ENCODE data around the gene XK.
"Not testable (repeated sequence)": the region's sequence is repeated elsewhere in the genome, so short reads cannot be mapped to it uniquely, and the experiment has no call there.

XK gene, protein sequence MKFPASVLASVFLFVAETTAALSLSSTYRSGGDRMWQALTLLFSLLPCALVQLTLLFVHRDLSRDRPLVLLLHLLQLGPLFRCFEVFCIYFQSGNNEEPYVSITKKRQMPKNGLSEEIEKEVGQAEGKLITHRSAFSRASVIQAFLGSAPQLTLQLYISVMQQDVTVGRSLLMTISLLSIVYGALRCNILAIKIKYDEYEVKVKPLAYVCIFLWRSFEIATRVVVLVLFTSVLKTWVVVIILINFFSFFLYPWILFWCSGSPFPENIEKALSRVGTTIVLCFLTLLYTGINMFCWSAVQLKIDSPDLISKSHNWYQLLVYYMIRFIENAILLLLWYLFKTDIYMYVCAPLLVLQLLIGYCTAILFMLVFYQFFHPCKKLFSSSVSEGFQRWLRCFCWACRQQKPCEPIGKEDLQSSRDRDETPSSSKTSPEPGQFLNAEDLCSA

DNA sequence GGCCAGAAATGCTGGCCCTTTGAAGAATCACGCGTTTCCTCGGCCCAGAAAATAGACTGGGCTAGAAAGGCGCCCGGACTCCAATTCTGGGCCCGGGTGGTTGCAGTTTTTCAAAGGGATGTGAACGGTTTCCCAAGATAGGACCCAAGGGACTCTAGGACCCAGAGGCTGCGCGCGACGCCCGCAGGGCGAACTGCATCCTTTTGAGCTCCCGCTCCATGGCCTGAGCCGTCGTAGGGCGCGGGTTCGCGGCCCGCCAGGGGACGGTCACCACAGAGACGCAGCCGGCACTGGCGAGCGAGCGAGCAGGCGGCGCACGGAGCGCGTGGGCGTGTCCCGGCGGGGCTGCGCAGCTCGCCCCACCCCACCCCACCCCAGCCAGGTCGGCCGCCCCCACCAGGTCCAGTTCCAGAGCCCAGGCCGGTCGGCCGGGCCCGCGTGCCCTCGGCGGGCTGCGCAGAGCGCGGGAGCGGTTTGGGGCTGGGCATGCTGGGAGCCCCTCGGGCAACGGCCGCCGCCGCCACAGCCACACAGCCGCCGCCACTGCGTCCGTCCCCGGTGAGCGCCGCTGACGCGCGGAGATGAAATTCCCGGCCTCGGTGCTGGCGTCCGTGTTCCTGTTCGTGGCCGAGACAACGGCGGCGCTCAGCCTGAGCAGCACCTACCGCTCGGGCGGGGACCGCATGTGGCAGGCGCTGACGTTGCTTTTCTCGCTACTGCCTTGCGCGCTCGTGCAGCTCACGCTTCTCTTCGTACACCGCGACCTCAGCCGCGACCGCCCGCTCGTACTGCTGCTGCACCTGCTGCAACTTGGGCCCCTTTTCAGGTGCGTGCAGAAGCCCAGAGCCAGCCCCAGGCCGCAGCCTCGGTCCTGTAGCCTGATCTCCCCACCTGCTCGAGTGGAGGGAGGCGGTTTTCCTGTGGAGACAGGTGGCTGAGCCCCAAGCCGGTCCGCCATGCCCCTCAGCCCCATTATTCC lies at the start of gene XK:
XK (plus strand) TSS at position 411 of the 979 bp plus-strand sequence; CDS start at position 582, 171 bp downstream.
- DNase-seq (ENCODE audit: low read depth) = no peak
- H3K4me3 ChIP-seq (ENCODE audit: low read depth, low read length) = peak within 1 kb of the TSS; percentile 44

DNA sequence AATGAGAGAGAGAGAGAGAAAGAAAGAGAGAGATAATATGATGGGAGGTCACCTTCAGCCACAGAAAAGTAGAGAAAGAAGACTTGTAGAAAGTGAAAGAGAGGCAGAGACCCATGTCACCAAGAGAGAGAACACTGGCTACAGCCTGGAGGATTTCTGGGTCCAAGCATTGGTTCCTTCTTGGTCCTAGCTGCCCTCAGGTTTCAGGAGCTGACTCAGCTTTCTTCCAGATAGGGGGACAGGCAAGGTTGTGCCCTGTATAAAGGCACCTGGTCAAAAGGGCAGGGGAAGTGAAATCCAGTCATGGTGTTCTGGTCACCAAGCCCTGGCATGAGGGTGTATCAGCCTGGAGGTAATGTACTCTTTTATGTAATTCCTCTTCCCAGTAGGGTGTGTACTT lies 47.5 kb upstream of the XK start:
- no peak overlapping the region for H3K4me3 ChIP-seq (ENCODE audit: low read depth, low read length)
- DNase-seq (ENCODE audit: low read depth) = no peak

DNA sequence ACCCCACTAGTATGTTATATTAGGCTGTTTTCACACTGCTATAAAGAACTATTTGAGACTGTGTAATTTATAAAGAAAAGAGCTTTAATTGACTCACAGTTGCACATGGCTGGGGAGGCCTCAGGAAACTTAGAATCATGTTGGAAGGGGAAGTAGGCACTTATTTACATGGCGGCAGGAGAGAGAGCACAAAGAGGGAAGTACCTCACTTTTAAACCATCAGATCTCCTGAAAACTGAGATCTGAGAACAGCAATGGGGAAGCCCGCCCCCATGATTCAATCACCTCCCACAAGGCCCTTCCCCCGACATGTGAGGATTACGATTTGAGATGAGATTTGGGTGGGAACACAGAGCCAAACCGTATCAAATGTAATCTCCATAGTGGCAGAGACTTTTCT lies 45.4 kb upstream of the XK start:
- no peak for DNase-seq (ENCODE audit: low read depth)
- no peak overlapping the region for H3K4me3 ChIP-seq (ENCODE audit: low read depth, low read length)

DNA sequence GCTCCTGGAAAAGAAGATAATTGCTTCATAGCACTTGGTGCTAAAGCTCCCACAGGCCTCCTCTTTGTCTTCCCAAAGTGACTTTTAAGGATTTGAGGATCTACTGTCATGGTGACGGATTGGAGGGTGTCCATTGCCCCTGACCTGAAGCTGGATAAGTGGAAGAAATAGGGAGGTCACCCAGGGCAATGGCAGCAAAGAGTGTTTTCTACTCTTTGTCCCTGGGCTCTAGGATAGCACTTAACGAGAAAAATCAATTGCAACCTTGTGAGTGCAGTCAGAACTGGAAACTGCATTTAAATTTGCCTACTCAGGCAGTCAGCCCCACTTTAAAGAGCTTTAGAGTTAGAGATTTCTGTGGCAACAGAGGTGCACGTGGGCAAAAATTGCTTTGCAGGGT lies 43.7 kb upstream of the XK start:
- no peak overlapping the region for H3K4me3 ChIP-seq (ENCODE audit: low read depth, low read length)
- DNase-seq (ENCODE audit: low read depth) = no peak

DNA sequence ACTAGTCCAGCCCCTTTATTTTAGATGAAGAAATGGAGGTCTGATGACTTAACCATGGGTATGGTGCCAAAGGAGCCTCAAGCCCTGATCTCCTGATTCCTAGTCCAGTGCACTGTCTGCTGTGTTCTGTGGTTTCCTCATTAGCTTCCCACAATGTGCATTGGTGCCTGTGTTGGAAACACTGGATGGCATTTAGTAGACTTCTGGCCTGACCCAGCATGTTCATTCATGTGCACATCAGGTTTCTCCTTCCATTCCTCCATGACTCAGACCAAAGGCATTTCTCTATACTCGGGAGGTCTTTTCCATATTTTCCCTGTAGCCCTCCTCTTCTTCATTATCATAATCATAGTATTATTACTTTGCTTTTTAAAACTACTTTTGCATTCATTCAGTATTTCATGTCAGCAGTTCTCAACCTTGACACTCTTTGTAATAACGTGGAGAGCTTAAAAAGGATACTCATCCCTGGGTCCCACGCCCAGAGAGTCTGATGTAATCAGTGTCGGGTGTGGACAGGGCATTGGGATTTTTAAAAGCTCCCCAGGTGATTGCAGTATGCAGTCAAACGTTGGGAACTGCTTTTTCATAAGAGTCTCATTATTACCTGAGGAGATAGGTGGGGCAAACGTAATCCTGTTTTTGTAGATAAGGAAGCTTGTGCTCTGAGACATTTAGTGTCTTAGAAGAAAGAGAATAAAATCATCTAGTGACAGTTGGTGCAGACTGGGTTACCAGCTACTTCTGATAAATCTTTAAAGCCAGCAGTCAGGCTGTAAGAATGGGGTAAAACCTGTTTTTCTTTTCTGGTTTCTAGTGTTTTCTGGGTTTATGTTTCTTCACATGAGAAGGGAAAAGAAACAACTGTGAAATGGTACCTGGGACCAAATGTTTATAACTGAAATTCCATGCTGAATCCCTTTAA lies 40.9 kb upstream of the XK start:
- no peak overlapping the region for H3K4me3 ChIP-seq (ENCODE audit: low read depth, low read length)
- DNase-seq (ENCODE audit: low read depth) = no peak

DNA sequence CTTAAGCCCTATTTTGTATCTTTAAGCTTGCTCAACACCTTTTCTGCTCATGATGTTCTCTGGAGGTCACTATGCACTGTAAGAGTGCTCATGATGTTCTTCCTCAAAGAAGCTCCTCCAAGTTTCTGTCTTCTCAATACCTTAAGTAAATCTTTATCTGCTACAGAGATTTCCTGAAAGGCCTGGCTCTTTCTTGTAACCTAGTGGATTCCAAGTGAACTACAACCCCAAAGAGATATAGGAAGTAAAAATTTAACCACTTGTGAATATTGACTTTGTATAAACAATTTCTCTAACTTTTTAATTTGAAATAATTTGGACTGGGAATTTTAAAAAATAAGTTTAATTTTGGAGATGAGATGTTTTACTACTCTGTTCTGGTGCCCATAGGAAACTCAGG lies 39.3 kb upstream of the XK start:
- DNase-seq (ENCODE audit: low read depth) = no peak
- H3K4me3 ChIP-seq (ENCODE audit: low read depth, low read length) = no peak overlapping the region

DNA sequence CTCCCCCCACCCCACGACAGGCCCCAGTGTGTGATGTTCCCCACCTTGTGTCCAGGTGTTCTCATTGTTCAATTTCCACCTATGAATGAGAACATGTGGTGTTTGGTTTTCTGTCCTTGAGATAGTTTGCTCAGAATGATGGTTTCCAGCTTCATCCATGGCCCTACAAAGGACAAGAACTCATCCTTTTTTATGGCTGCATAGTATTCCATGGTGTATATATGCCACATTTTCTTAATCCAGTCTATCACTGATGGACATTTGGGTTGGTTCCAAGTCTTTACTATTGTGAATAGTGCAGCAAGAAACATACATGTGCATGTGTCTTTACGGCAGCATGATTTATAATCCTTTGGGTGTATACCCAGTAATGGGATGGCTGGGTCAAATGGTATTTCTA lies 34.7 kb upstream of the XK start:
- DNase-seq (ENCODE audit: low read depth); H3K4me3 ChIP-seq (ENCODE audit: low read depth, low read length): not testable (repeated sequence)

DNA sequence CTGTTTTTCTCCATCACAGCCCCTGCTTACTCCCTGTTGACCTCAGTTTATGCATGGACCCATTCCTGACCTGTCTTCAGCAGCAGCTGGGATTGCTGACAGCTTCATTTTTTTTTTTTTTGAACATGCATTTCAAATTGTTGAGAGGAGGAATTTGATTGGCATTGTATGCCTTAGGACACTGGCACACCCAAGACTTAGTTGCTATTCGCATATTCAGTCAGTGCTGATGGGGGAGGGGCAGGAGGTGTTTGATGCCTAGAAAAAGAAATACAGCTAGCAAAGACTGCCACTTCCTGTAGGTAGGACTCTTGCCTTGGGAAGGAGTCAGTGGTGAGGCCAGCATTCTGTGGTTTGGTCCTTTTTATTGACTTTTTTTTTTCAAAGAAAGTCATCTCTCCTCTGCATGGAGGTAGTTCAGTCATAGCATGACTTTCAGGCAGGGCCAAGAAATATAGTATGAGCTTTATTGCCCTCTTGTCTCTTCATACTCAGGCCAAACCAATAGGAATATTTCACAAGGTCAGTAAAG lies 33.6 kb upstream of the XK start:
- DNase-seq (ENCODE audit: low read depth) = no peak
- no peak overlapping the region for H3K4me3 ChIP-seq (ENCODE audit: low read depth, low read length)

DNA sequence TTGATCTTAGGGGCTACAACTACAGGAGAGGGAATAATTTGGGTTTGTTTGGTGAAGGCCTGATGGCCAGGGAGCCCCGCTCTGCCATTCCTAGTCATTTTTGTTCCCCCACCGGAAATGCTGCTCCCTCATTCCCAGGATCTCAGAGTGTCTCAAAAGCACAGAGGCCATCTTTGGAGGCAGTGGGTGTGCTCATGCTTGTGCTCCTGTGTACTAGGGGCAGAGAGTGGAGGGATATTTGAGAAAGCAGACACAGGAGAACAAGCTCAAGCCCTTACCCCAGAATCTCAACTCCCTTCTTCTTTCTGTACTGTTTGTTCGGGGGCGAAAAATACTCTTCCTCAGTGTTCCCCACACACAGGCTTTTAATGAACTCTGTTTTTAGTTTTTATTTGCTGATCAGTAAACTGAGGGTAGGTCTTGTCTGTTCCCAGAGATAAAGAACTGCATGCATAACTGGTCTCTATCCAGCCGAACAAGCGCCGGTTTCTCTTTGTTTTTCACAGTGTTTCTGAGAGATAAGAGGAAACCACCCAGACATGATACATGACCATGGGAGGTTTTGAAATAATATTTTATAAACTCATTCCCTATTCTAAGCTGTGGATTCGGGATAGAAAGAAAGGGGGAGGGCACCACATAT lies 32.9 kb upstream of the XK start:
- no peak for DNase-seq (ENCODE audit: low read depth)
- no peak overlapping the region for H3K4me3 ChIP-seq (ENCODE audit: low read depth, low read length)

DNA sequence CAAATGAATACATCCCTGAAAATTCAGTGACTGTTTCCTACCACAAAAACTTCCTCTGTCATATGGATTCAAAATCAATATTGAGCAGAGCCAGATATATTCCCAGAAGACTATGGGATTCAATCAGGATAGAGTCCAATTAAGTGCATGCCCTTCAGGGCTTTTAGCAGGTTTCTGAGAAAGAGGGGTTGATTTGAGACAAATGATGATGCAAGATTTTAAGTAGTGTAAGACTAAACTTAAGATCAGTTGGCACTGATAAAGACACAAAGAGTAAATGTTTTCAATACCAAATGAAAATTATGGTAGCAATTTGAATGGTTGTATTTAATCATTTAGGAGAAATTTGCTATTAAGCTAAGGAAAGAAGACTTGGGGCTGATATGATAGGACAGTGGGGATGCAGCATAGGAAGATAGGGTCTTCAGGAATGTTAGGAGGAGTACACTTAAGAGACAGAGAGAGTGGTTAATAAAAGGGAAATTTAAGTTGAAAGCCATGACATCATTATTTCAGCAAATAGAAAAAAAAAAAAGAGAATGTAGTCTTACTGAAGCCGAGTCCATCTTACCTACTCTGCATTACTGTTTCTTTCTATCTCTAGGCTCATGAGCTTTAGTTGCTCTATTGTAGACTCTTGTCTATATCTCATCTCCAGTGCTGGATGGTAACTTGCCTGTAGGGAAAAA lies 32.0 kb upstream of the XK start:
- no peak for DNase-seq (ENCODE audit: low read depth)
- no peak overlapping the region for H3K4me3 ChIP-seq (ENCODE audit: low read depth, low read length)

DNA sequence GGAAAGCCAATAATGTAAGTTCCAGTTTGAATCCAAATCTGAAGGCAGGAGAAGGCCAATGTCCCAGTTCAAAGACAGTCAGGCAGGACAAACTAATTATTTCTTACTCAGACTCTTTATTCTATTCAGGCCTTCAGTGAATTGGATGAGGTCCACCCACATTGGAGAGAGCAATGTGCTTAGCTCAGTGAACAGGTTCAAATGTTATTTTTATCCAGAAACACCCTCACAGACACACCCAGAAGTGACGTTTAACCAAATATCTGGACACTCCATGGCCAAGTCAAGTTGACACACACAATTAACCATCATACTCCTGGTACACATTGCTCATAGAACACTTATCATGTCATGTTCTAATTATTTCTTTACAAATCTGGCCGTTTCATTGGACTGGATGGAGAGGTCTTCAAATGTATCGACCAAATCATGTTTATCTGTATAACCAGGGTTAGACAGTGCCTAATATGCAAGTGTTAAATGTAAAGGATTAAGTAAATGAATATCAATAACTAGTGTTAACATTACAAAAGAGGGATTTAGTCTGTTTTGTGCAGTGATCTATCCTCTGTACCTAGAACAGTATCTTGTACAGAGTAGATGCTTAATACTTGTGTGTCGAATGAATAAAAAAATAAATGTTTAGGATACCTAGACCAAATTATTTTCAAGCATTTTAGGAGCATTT lies 27.1 kb upstream of the XK start:
- no peak overlapping the region for H3K4me3 ChIP-seq (ENCODE audit: low read depth, low read length)
- DNase-seq (ENCODE audit: low read depth) = no peak

DNA sequence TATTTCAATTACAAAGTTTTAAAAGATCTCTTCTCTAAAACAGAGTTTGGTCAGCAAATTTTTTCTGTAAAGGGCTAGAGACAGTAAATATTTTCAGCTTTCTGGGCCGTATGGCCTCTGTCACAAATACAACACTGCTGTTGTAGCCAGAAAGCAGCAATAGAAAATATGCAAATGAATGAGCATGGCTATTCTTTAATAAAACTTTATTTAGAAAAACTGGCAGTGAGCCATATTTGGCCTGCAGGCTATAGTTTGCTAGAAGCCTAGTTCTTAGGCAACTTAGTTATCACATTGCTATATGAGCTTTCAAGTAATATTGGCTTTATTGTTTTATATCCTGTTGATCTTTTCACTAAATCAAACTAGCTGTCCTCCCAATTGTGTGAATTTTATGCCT lies 26.5 kb upstream of the XK start:
- H3K4me3 ChIP-seq (ENCODE audit: low read depth, low read length) = no peak overlapping the region
- DNase-seq (ENCODE audit: low read depth) = no peak

DNA sequence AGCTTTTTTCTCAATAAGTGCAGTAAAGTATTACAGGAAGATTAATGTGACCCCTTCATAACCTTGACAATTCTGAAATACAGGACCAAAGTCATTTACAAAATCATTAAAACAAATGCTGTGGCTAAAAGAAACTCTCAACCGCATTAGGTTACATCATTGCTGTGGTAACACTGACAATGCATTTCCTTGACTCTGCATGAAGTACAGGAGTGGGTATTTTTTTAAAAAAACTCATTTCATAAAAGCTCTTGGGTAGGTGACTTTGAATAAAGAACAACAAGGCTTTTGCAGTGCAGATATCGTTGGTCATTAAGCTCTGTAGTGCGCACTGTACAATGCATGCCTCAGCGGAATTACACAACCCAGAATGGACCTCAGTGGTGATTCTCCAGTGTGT lies 23.4 kb upstream of the XK start:
- no peak overlapping the region for H3K4me3 ChIP-seq (ENCODE audit: low read depth, low read length)
- no peak for DNase-seq (ENCODE audit: low read depth)

DNA sequence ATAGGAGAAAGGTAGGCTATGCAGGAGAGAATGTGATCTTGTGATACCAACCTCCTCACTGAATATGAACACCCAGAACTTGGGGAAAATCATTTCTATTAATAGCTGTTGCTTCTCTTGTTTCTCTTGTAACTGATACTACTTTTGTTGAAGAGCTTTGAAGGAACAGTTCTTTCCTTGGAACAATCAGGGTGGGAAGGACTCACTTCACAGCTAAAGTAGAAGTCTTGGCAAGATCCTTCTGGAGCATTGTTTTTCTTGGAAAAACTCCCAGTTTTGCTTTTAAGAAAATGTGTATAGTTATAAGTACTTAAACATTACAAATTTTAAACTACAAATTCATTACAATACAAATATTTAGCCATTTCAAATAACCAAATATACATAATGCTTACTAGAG lies 19.1 kb upstream of the XK start:
- no peak overlapping the region for H3K4me3 ChIP-seq (ENCODE audit: low read depth, low read length)
- DNase-seq (ENCODE audit: low read depth) = no peak

DNA sequence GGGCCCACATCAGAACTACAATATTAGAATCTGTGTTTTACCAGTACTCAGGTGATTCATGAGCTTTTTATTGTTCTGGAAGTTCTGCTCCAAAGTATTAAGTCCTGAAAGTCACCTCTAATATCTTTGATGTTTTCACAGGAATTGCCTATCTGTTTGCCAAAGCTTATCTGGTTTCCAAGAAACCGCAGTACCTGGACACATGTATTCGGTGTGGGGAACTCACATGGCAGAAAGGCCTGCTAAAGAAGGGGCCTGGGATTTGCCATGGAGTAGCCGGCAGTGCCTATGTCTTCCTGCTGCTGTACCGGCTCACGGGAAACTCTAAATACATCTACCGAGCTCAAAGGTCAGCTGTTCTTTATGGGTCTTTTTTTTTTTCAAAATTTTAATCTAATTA lies 18.4 kb upstream of the XK start:
- no peak overlapping the region for H3K4me3 ChIP-seq (ENCODE audit: low read depth, low read length)
- DNase-seq (ENCODE audit: low read depth) = no peak

DNA sequence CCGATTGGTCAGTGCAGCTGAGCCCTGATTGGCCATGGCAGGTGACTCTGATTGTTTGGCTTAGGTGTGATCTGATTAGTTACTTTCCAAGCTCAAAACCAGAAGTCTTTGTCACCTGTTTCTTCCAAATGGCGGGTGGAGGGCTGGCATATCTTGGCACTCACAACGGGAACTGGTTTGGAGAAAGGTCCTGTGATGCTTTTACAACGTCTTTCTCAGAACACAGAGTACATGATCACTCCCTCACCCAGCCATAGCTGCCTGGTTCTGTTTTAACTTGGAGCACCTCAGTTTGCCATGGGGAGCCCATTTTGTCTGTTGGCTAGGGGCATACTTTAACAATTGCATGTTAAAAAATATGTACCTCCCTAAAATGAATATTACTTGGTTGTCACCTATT lies 13.0 kb upstream of the XK start:
- H3K4me3 ChIP-seq (ENCODE audit: low read depth, low read length) = no peak overlapping the region
- no peak for DNase-seq (ENCODE audit: low read depth)

DNA sequence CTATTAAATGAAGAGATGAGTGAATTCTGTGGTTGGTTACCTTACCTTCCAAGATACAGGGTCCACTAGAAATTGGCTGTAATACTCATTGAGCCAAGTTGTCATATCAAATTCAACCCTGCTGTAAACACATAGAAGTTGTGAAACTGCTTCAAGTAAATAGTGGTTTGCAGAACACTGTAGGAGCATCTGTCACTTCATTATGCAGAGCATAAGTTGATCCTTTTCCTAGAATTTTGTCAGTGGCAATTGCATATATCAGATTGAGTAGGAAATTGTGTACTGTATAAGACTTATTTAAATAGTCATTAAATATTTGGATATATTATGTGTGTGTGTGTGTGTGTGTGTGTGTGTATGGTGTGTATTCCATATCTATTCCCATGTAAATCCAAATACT lies 8.8 kb upstream of the XK start:
- DNase-seq (ENCODE audit: low read depth) = no peak
- no peak overlapping the region for H3K4me3 ChIP-seq (ENCODE audit: low read depth, low read length)

DNA sequence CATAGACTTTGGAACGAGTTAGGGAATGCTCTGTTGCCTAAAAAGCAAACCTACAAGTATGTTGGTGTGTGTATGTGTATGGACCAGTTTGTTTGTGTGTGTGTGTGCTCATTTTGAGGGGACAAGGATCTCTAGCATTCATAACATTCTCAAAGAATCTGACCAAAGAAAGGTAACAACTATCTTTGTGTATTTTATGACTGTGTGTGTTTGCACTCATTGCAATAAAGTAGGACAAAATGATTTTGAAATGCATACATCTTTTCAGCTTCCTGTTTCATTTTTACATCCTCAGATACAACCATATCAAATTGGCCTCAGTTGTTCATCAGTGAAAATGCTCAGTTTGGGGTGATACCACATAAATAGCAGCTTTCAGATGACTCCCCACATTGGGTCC lies 8.3 kb upstream of the XK start:
- H3K4me3 ChIP-seq (ENCODE audit: low read depth, low read length) = no peak overlapping the region
- DNase-seq (ENCODE audit: low read depth) = no peak

All from skeletal muscle cell (primary cell).